Body of pancreas (tissue), 4 donors: ENCODE data around the gene PRRC2A. TPM values are rescaled to one million over a fixed set of nuclear protein-coding genes. Genes with fewer than 3 reads are reported as not detected.

Experiments
- ATAC-seq: fragments of 150-250 bp; one replicate; pipeline ENCODE4 v1.9.1; 2016
- DNase-seq, 4 donors: peaks; one replicate each; pipeline ENCODE4 v3.0.0-alpha.2; 2019
- H3K27ac ChIP-seq, 4 donors: fragments of 200-600 bp; sonication (generic); 1 replicate in 3 of 4; 2 replicates in 1 of 4; pipeline versions ENCODE4 v1.5.1 to v1.6.1; 2016 to 2019; ENCODE audit warnings: mild to moderate bottlenecking in 1 of 4, mixed read lengths in 1 of 4, moderate library complexity in 1 of 4
- H3K27me3 ChIP-seq, 2 donors: fragments of 200-600 bp; sonication (generic); one replicate each; pipeline ENCODE4 v1.6.0; 2016; ENCODE audit warnings: mild to moderate bottlenecking in 1 of 2
- H3K36me3 ChIP-seq, 2 donors: fragments of 200-600 bp; sonication (generic); replicated peaks in 1 of 2; 2 replicates each; pipeline ENCODE4 v1.5.1; 2016; ENCODE audit warnings: low read depth in 2 of 2; ENCODE audit not compliant: insufficient read depth in 1 of 2
- H3K4me1 ChIP-seq: fragments of 200-600 bp; sonication (generic); one replicate; pipeline ENCODE4 v1.6.0; 2016
- H3K4me3 ChIP-seq, 2 donors: fragments of 200-600 bp; sonication (generic); 1 replicate in 1 of 2; 2 replicates in 1 of 2; pipeline ENCODE4 v1.5.1; 2016 to 2019
- H3K9me3 ChIP-seq, 3 donors: fragments of 200-600 bp; sonication (generic); 1 replicate in 2 of 3; 2 replicates in 1 of 3; pipeline ENCODE4 v1.5.1; 2016
- CTCF ChIP-seq, 7 experiments: fragments of 450-650 bp in 4 of 7; fragments of 200-600 bp in 3 of 7; sonication (generic) in 3 of 7; IDR thresholded peaks; one replicate each; pipeline ENCODE4 v1.5.1; 2016 to 2019; ENCODE audit warnings: antibody characterized with exemption in 7 of 7
- POLR2A ChIP-seq, 3 donors: fragments of 450-650 bp; IDR thresholded peaks; one replicate each; pipeline ENCODE4 v1.6.1; 2016; ENCODE audit warnings: antibody characterized with exemption in 3 of 3, mild to moderate bottlenecking in 2 of 3
- WGBS, 2 donors: methylation state at CpG; one replicate each; pipeline ENCODE4 v1.1.5; 2017; 5-methylcytosine and 5-hydroxymethylcytosine counted together
- intact Hi-C: fragments of 100-400 bp; cut with DNase I; formaldehyde crosslinking; loops from one replicate; pipeline ENCODE4 v1.15.1; 2023
- total RNA-seq, 2 donors: library from RNA; depleted of rRNA; stranded (reverse); fragments of >200 nt; gene quantifications; one replicate each; pipeline ENCODE4 v1.1.0, GENCODE V29; 2016

PRRC2A gene
- total RNA-seq, 2 donors from 2014 or later = 48.8 to 57.4 TPM

GRCh38 chr6:31639043-31639442 is 18.5 kb downstream of the PRRC2A start:
- Histone ChIP-seq H3K36me3 (peaks cover 35 to 62% of the 10 kb centered on the region in 2 donors), H3K4me1 (no peaks in the 10 kb centered on the region), H3K4me3 (no peak overlapping the region), H3K27me3 (no peaks in the 10 kb centered on the region), H3K27ac (no peak overlapping the region), H3K9me3 (no peaks in the 10 kb centered on the region)
- no peak for TF ChIP-seq POLR2A (IDR thresholded peaks at IDR 0.05)
- TF ChIP-seq CTCF (IDR thresholded peaks at IDR 0.05) = no peak
- WGBS, 2 donors = 77 to 81% methylated on average over 9 of the region's 9 CpGs
- no peak for ATAC-seq
- intact Hi-C loops = no loop called here
- DNase-seq = no peak

- H3K36me3 ChIP-seq = peaks cover 36 to 62% of the 10 kb centered on the region in 2 donors
- H3K27me3 ChIP-seq = no peaks in the 10 kb centered on the region
- WGBS, 2 donors = 73 to 90% methylated on average over 9 to 10 of the region's 10 CpGs
Observed at GRCh38 chr6:31639449-31639861, 18.9 kb downstream of the PRRC2A start.

GRCh38 chr6:31640612-31641011 is 20.1 kb downstream of the PRRC2A start:
- Histone ChIP-seq H3K4me1 (no peaks in the 10 kb centered on the region), H3K9me3 (no peaks in the 10 kb centered on the region), H3K27me3 (no peaks in the 10 kb centered on the region), H3K4me3 (no peak overlapping the region), H3K27ac (no peak overlapping the region), H3K36me3 (peaks cover 35 to 65% of the 10 kb centered on the region in 2 donors)
- no peak for ATAC-seq
- 91 to 99% methylated on average over 6 of the region's 6 CpGs for WGBS, 2 donors
- no peak for DNase-seq
- TF ChIP-seq CTCF (IDR thresholded peaks at IDR 0.05) (no peak), POLR2A (IDR thresholded peaks at IDR 0.05) (no peak)
- intact Hi-C loops = no loop called here

More at GRCh38 chr6:31639449-31639861, 18.9 kb downstream of the PRRC2A start:
- intact Hi-C loops = no loop called here
- ATAC-seq (no peak), DNase-seq (no peak)
- no peak overlapping the region for H3K27ac ChIP-seq
- no peaks in the 10 kb centered on the region for H3K4me1 ChIP-seq
- no peaks in the 10 kb centered on the region for H3K9me3 ChIP-seq
- no peak for TF ChIP-seq POLR2A (IDR thresholded peaks at IDR 0.05)
- TF ChIP-seq CTCF (IDR thresholded peaks at IDR 0.05) = no peak
- no peak overlapping the region for H3K4me3 ChIP-seq

GRCh38 chr6:31641370-31641769 is 20.9 kb downstream of the PRRC2A start:
- no peaks in the 10 kb centered on the region for H3K27me3 ChIP-seq
- intact Hi-C loops = no loop called here
- no peaks in the 10 kb centered on the region for H3K4me1 ChIP-seq
- H3K27ac ChIP-seq = no peak overlapping the region
- WGBS, 2 donors = 79 to 93% methylated on average over 4 of the region's 4 CpGs
- no peaks in the 10 kb centered on the region for H3K9me3 ChIP-seq
- TF ChIP-seq POLR2A (IDR thresholded peaks at IDR 0.05) (no peak), CTCF (IDR thresholded peaks at IDR 0.05) (no peak)
- DNase-seq (no peak), ATAC-seq (no peak)
- peaks cover 31 to 61% of the 10 kb centered on the region in 2 donors for H3K36me3 ChIP-seq
- no peak overlapping the region for H3K4me3 ChIP-seq

- ATAC-seq (no peak), DNase-seq (no peak)
- peaks cover 31 to 61% of the 10 kb centered on the region in 2 donors for H3K36me3 ChIP-seq
- H3K9me3 ChIP-seq = no peaks in the 10 kb centered on the region
- intact Hi-C loops = no loop called here
- H3K4me3 ChIP-seq = no peak overlapping the region
- H3K27me3 ChIP-seq = no peaks in the 10 kb centered on the region
- H3K4me1 ChIP-seq = no peaks in the 10 kb centered on the region
- no peak overlapping the region for H3K27ac ChIP-seq
- WGBS, 2 donors = 82 to 85% methylated on average over 4 of the region's 6 CpGs
- TF ChIP-seq CTCF (IDR thresholded peaks at IDR 0.05) (no peak), POLR2A (IDR thresholded peaks at IDR 0.05) (no peak)
Observed at GRCh38 chr6:31642798-31643570, 22.5 kb downstream of the PRRC2A start.
